Keratinocyte (primary cell): Measurements from ENCODE around the gene RAB11FIP4. TPM values are rescaled to one million over a fixed set of nuclear protein-coding genes. Genes with fewer than 3 reads are reported as not detected.

ENCODE experiments used
- DNase-seq: peaks from one replicate; pipeline ENCODE4 v3.0.0-alpha.2; 2011; ENCODE audit warnings: low read depth, missing footprints, low spot score
- FAIRE-seq: peaks from 2 replicates; lab custom pipeline; 2011; peaks lifted over from hg19 to GRCh38; lab: Jason Lieb, UNC
- H2AFZ ChIP-seq: 2 replicates; pipeline ENCODE4 v1.6.0; 2012; ENCODE audit warnings: low read length, control low read depth, inconsistent platforms; ENCODE audit not compliant: control insufficient read depth
- H3K27ac ChIP-seq: 2 replicates; pipeline ENCODE4 v1.5.1; 2011; ENCODE audit warnings: low read length; ENCODE audit not compliant: control insufficient read depth, insufficient read depth
- H3K27me3 ChIP-seq: 3 replicates; pipeline ENCODE4 v1.6.0; 2011; ENCODE audit warnings: low read length; ENCODE audit not compliant: control insufficient read depth, insufficient read depth; ENCODE audit errors: extremely low read depth
- H3K36me3 ChIP-seq, 2 experiments: 2 replicates in 1 of 2; 3 replicates in 1 of 2; pipeline ENCODE4 v1.5.1; 2011; ENCODE audit warnings: low read length in 2 of 2, mild to moderate bottlenecking in 1 of 2; ENCODE audit not compliant: control insufficient read depth in 2 of 2, insufficient read depth in 2 of 2; ENCODE audit errors: extremely low read depth in 1 of 2
- H3K4me1 ChIP-seq: 3 replicates; pipeline ENCODE4 v1.5.1; 2011; ENCODE audit warnings: low read length; ENCODE audit not compliant: control insufficient read depth, insufficient read depth; ENCODE audit errors: extremely low read depth
- H3K4me2 ChIP-seq: 3 replicates; pipeline ENCODE4 v1.6.0; 2011; ENCODE audit warnings: low read depth, low read length; ENCODE audit not compliant: control insufficient read depth, insufficient read depth; ENCODE audit errors: extremely low read depth
- H3K4me3 ChIP-seq, 3 experiments: fragments of 200-600 bp in 1 of 3; sonication (generic) in 1 of 3; 2 replicates in 2 of 3; 3 replicates in 1 of 3; pipeline ENCODE4 v1.5.1; 2011 to 2016; ENCODE audit warnings: low read length in 3 of 3, mild to moderate bottlenecking in 3 of 3, control low read depth in 2 of 3, inconsistent platforms in 1 of 3, low read depth in 1 of 3, mixed read lengths in 1 of 3, mixed run types in 1 of 3, moderate library complexity in 1 of 3; ENCODE audit not compliant: control insufficient read depth in 2 of 3, insufficient read depth in 2 of 3; ENCODE audit errors: extremely low read depth in 1 of 3
- H3K79me2 ChIP-seq: 2 replicates; pipeline ENCODE4 v1.6.0; 2012; ENCODE audit warnings: low read length; ENCODE audit not compliant: control insufficient read depth, insufficient read depth
- H3K9ac ChIP-seq: 3 replicates; pipeline ENCODE4 v1.6.0; 2011; ENCODE audit warnings: low read length; ENCODE audit not compliant: control insufficient read depth, insufficient read depth; ENCODE audit errors: extremely low read depth
- H3K9me1 ChIP-seq: 3 replicates; pipeline ENCODE4 v1.6.0; 2011; ENCODE audit warnings: low read length; ENCODE audit not compliant: control insufficient read depth, insufficient read depth; ENCODE audit errors: extremely low read depth
- H3K9me3 ChIP-seq: 2 replicates; pipeline ENCODE4 v1.5.1; 2012; ENCODE audit warnings: low read depth, low read length; ENCODE audit not compliant: control insufficient read depth
- H4K20me1 ChIP-seq: 3 replicates; pipeline ENCODE4 v1.6.0; 2011; ENCODE audit warnings: low read length; ENCODE audit not compliant: control insufficient read depth, insufficient read depth; ENCODE audit errors: extremely low read depth
- EZH2 ChIP-seq: IDR thresholded peaks from one replicate; pipeline ENCODE4 v1.6.1; 2012; ENCODE audit warnings: inconsistent platforms, mild to moderate bottlenecking, low read length, moderate library complexity
- dilution Hi-C: fragments of 300-500 bp; cut with MboI; formaldehyde crosslinking; loops from one replicate; pipeline ENCODE4 v1.7.0; 2020; ENCODE audit warnings: low sequenced_read_pairs; ENCODE audit not compliant: extremely low pct_ligation_motif_present
- polyA plus RNA-seq, 5 experiments: library from polyadenylated mRNA; depleted of rRNA in 3 of 5; stranded (reverse) in 3 of 5; stranded (forward) in 1 of 5; unstranded in 1 of 5; fragments of >200 nt; gene quantifications; 1 replicate in 1 of 5; 2 replicates in 3 of 5; 3 replicates in 1 of 5; pipeline versions ENCODE4 v1.2.1 to v1.2.3, GENCODE V29; 2011 to 2012; ENCODE audit warnings: missing spikeins in 2 of 5, low read depth in 1 of 5, low replicate concordance in 1 of 5
- TF ChIP-seq, protein P1 (sequence below), 3 experiments: IDR thresholded peaks in 1 of 3; conservative IDR thresholded peaks in 1 of 3; optimal IDR thresholded peaks in 1 of 3; 2 replicates in 2 of 3; 3 replicates in 1 of 3; pipeline versions ENCODE3 to v1.5.1; 2011; ENCODE audit warnings: low read length in 3 of 3, mild to moderate bottlenecking in 3 of 3, moderate library complexity in 2 of 3, control low read depth in 1 of 3, inconsistent platforms in 1 of 3; ENCODE audit not compliant: insufficient read depth in 2 of 3; ENCODE audit errors: extremely low read depth in 1 of 3

Gene RAB11FIP4
- polyA plus RNA-seq, 1 donor (not counting 4 experiments of a cell fraction or from before 2014, with no cell fraction given), result 9.1 TPM

DNA sequence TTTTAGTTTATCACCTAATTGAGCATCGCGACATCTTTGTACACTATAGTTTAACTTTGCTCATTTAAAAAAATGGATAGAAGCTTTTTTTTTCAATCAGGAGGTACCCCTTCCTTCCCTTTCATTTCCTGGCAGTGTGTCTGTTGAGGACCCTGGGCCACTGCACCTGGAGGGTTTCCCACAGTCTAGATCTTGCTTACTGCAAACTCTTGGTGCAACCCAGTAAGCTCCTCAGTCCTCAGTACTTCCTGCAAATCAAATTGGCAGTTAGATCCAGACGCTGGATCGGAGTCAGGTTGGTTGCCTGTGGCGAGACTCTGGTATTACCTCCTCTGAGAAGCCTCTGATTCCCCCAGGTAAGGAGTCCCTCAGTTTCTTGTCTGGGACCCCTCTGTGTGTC, 162.0 kb downstream of the RAB11FIP4 start:
- Histone ChIP-seq H3K9me1 (no peaks in the 10 kb centered on the region), H3K9ac (no peak overlapping the region), H3K4me3 (no peak overlapping the region), H4K20me1 (no peaks in the 10 kb centered on the region), H3K4me2 (no peak overlapping the region), H3K36me3 (no peaks in the 10 kb centered on the region), H3K27ac (no peak overlapping the region), H2AFZ (no peak overlapping the region), H3K4me1 (peaks cover 9% of the 10 kb centered on the region), H3K9me3 (no peaks in the 10 kb centered on the region), H3K79me2 (no peaks in the 10 kb centered on the region), H3K27me3 (no peaks in the 10 kb centered on the region)
- DNase-seq (no peak), FAIRE-seq (no peak)
- dilution Hi-C loops, result no loop called here
- TF ChIP-seq EZH2, result no peak
- TF ChIP-seq, protein P1, sequence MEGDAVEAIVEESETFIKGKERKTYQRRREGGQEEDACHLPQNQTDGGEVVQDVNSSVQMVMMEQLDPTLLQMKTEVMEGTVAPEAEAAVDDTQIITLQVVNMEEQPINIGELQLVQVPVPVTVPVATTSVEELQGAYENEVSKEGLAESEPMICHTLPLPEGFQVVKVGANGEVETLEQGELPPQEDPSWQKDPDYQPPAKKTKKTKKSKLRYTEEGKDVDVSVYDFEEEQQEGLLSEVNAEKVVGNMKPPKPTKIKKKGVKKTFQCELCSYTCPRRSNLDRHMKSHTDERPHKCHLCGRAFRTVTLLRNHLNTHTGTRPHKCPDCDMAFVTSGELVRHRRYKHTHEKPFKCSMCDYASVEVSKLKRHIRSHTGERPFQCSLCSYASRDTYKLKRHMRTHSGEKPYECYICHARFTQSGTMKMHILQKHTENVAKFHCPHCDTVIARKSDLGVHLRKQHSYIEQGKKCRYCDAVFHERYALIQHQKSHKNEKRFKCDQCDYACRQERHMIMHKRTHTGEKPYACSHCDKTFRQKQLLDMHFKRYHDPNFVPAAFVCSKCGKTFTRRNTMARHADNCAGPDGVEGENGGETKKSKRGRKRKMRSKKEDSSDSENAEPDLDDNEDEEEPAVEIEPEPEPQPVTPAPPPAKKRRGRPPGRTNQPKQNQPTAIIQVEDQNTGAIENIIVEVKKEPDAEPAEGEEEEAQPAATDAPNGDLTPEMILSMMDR (optimal IDR thresholded peaks at IDR 0.05 in 1 of 3, IDR thresholded peaks at IDR 0.05 in 1 of 3, conservative IDR thresholded peaks at IDR 0.05 in 1 of 3; ENCODE audit: extremely low read depth in 1 of 3, insufficient read depth in 2 of 3, low read length in 3 of 3), result no peak

- FAIRE-seq (no peak), DNase-seq (no peak)
- Histone ChIP-seq H3K79me2 (peaks cover 3% of the 10 kb centered on the region), H3K27me3 (no peaks in the 10 kb centered on the region), H3K9me3 (no peaks in the 10 kb centered on the region), H4K20me1 (no peaks in the 10 kb centered on the region), H3K4me2 (no peak overlapping the region), H3K9ac (no peak overlapping the region), H3K27ac (no peak overlapping the region), H3K4me1 (peaks cover 3% of the 10 kb centered on the region), H3K9me1 (no peaks in the 10 kb centered on the region), H2AFZ (no peak overlapping the region), H3K4me3 (no peak overlapping the region), H3K36me3 (no peaks in the 10 kb centered on the region)
- dilution Hi-C loops, result no loop called here
- TF ChIP-seq EZH2, result no peak
- TF ChIP-seq, protein P1 (optimal IDR thresholded peaks at IDR 0.05 in 1 of 3, IDR thresholded peaks at IDR 0.05 in 1 of 3, conservative IDR thresholded peaks at IDR 0.05 in 1 of 3; ENCODE audit: extremely low read depth in 1 of 3, insufficient read depth in 2 of 3, low read length in 3 of 3), result no peak
Observed at GRCh38 chr17:31554930-31555329, 163.5 kb downstream of the RAB11FIP4 start.
